GM23338 (cell line): ENCODE data around the gene TMEM167B. TPM values are rescaled to one million over a fixed set of nuclear protein-coding genes. Genes with fewer than 3 reads are reported as not detected.

Source experiments
- ATAC-seq: fragments of 200-7000 bp; cut with Tn5 transposase; 3 replicates; pipeline ENCODE4 v1.9.1; 2020
- DNase-seq: peaks from one replicate; pipeline ENCODE4 v3.0.0-alpha.2; 2015; ENCODE audit warnings: low spot score
- H2AFZ ChIP-seq: fragments of 200-600 bp; sonication (generic); 2 replicates; pipeline ENCODE4 v1.8.0; 2016; ENCODE audit warnings: antibody characterized with exemption, mild to moderate bottlenecking, moderate library complexity
- H3F3A ChIP-seq: fragments of 200-600 bp; sonication (generic); replicated peaks from 2 replicates; pipeline ENCODE4 v1.8.0; 2017; ENCODE audit warnings: antibody characterized with exemption, mixed run types, low read depth
- H3K27ac ChIP-seq: fragments of 200-600 bp; sonication (generic); 2 replicates; pipeline ENCODE4 v1.6.1; 2016; ENCODE audit warnings: low read depth
- H3K27me3 ChIP-seq: fragments of 200-600 bp; sonication (generic); 2 replicates; pipeline ENCODE4 v1.8.0; 2016; ENCODE audit warnings: mild to moderate bottlenecking, mixed run types, moderate library complexity; ENCODE audit not compliant: insufficient read depth
- H3K36me3 ChIP-seq: fragments of 200-600 bp; sonication (generic); 2 replicates; pipeline ENCODE4 v1.8.0; 2016; ENCODE audit warnings: mild to moderate bottlenecking; ENCODE audit not compliant: insufficient read depth
- H3K4me1 ChIP-seq: fragments of 200-600 bp; sonication (generic); 2 replicates; pipeline ENCODE4 v1.8.0; 2016; ENCODE audit warnings: mild to moderate bottlenecking, moderate library complexity; ENCODE audit not compliant: insufficient read depth
- H3K4me2 ChIP-seq: fragments of 200-600 bp; sonication (generic); 2 replicates; pipeline ENCODE4 v1.7.1; 2017; ENCODE audit warnings: mixed run types
- H3K4me3 ChIP-seq: fragments of 200-600 bp; sonication (generic); 2 replicates; pipeline ENCODE4 v1.6.1; 2016; ENCODE audit warnings: mixed run types
- H3K79me2 ChIP-seq: fragments of 200-600 bp; sonication (generic); replicated peaks from 2 replicates; pipeline ENCODE4 v1.8.0; 2017; ENCODE audit warnings: mild to moderate bottlenecking; ENCODE audit not compliant: insufficient read depth
- H3K9me2 ChIP-seq: fragments of 200-600 bp; sonication (generic); 2 replicates; pipeline ENCODE4 v1.8.0; 2017; ENCODE audit not compliant: insufficient read depth
- H4K20me1 ChIP-seq: fragments of 200-600 bp; sonication (generic); replicated peaks from 2 replicates; pipeline ENCODE4 v1.8.0; 2017; ENCODE audit warnings: mild to moderate bottlenecking; ENCODE audit not compliant: insufficient read depth
- H3K27ac Mint-ChIP-seq: 2 replicates; pipeline ENCODE4 v1.8.0; 2020; ENCODE audit warnings: inconsistent platforms, mild to moderate bottlenecking, moderate library complexity, mixed read lengths
- H3K27me3 Mint-ChIP-seq: 3 replicates; pipeline ENCODE4 v1.8.0; 2022; ENCODE audit warnings: low read depth, mild to moderate bottlenecking, moderate library complexity, mixed read lengths, inconsistent platforms; ENCODE audit not compliant: insufficient read depth, poor library complexity
- H3K36me3 Mint-ChIP-seq: 3 replicates; pipeline ENCODE4 v1.8.0; 2021; ENCODE audit warnings: low read depth, mild to moderate bottlenecking, inconsistent platforms, moderate library complexity, mixed read lengths
- H3K4me1 Mint-ChIP-seq: 3 replicates; pipeline ENCODE4 v1.8.0; 2020; ENCODE audit warnings: mild to moderate bottlenecking, inconsistent platforms, mixed read lengths
- H3K4me3 Mint-ChIP-seq: 3 replicates; pipeline ENCODE4 v1.8.0; 2021; ENCODE audit warnings: moderate library complexity, mild to moderate bottlenecking, inconsistent platforms, mixed read lengths
- H3K9me3 Mint-ChIP-seq: 3 replicates; pipeline ENCODE4 v1.8.0; 2020; ENCODE audit warnings: moderate library complexity, mild to moderate bottlenecking, inconsistent platforms, mixed read lengths
- CREB1 ChIP-seq: fragments of 250-450 bp; sonication (Bioruptor Pico); IDR thresholded peaks from 2 replicates; pipeline ENCODE4 v1.5.0; 2020; ENCODE audit warnings: low read depth, mild to moderate bottlenecking, moderate library complexity
- CTCF ChIP-seq, 2 experiments: fragments of 200-600 bp in 1 of 2; sonication (generic) in 1 of 2; conservative IDR thresholded peaks; 2 replicates each; pipeline versions ENCODE4 v1.5.1 to v1.6.1; 2016 to 2017; ENCODE audit warnings: antibody characterized with exemption in 2 of 2, low read depth in 2 of 2, mild to moderate bottlenecking in 2 of 2, moderate library complexity in 1 of 2
- ETS1 ChIP-seq: IDR thresholded peaks from 2 replicates; pipeline ENCODE4 v1.6.1; 2016; ENCODE audit warnings: antibody characterized with exemption
- EZH2 ChIP-seq: fragments of 200-600 bp; sonication (generic); IDR thresholded peaks from one replicate; pipeline ENCODE4 v1.8.0; 2017; ENCODE audit warnings: antibody characterized with exemption, mild to moderate bottlenecking, low read depth; ENCODE audit not compliant: unreplicated experiment
- EZH2phosphoT487 ChIP-seq: fragments of 200-600 bp; sonication (generic); IDR thresholded peaks from one replicate; pipeline ENCODE4 v1.8.1; 2018; ENCODE audit warnings: antibody characterized with exemption; ENCODE audit not compliant: unreplicated experiment
- JUNB ChIP-seq: IDR thresholded peaks from one replicate; pipeline ENCODE4 v1.6.1; 2016; ENCODE audit warnings: antibody characterized with exemption; ENCODE audit not compliant: unreplicated experiment
- NANOG ChIP-seq: IDR thresholded peaks from 2 replicates; pipeline ENCODE4 v1.6.1; 2016; ENCODE audit warnings: antibody characterized with exemption, borderline replicate concordance
- POLR2AphosphoS5 ChIP-seq: IDR thresholded peaks from 2 replicates; pipeline ENCODE4 v1.6.1; 2016; ENCODE audit warnings: antibody characterized with exemption, low read depth
- REST ChIP-seq: IDR thresholded peaks from one replicate; pipeline ENCODE4 v1.6.1; 2018; ENCODE audit warnings: antibody characterized with exemption; ENCODE audit not compliant: unreplicated experiment
- STAT1 ChIP-seq: IDR thresholded peaks from one replicate; pipeline ENCODE4 v1.6.1; 2016; ENCODE audit warnings: antibody characterized with exemption; ENCODE audit not compliant: unreplicated experiment
- ZNF114 ChIP-seq: fragments of 250-450 bp; sonication (Bioruptor Pico); IDR thresholded peaks from 2 replicates; pipeline ENCODE4 v1.5.0; 2020; ENCODE audit warnings: mild to moderate bottlenecking, moderate library complexity
- ZNF331 ChIP-seq: fragments of 250-450 bp; sonication (Bioruptor Pico); IDR thresholded peaks from 2 replicates; pipeline ENCODE4 v1.5.0; 2020; ENCODE audit warnings: low read depth, mild to moderate bottlenecking, moderate library complexity
- ZNF462 ChIP-seq: fragments of 250-450 bp; sonication (Bioruptor Pico); IDR thresholded peaks from 2 replicates; pipeline ENCODE4 v1.5.0; 2020; ENCODE audit warnings: mild to moderate bottlenecking, moderate library complexity
- polyA plus RNA-seq: library from polyadenylated mRNA; unstranded; fragments of >200 nt; fragmentation: Nextera tagmentation; extraction: Ambion mirVana; gene quantifications from 2 replicates; pipeline ENCODE4 v1.2.1, GENCODE V29; 2016
- total RNA-seq: library from RNA; depleted of rRNA; stranded (reverse); fragments of >200 nt; shearing (Covaris generic); gene quantifications from 2 replicates; pipeline ENCODE4 v1.2.3, GENCODE V29; 2014

Gene TMEM167B
- total and polyA plus RNA-seq, 2 experiments from 2014 or later, result 9.8 to 10.7 TPM

GRCh38 chr1:109133002-109133706, 42.6 kb downstream of the TMEM167B start:
- Histone ChIP-seq H3K27ac (no peak overlapping the region), H3K9me2 (no peaks in the 10 kb centered on the region), H3K4me2 (no peak overlapping the region), H3F3A (no peaks in the 10 kb centered on the region), H2AFZ (no peak overlapping the region), H3K79me2 (no peaks in the 10 kb centered on the region), H3K4me1 (no peaks in the 10 kb centered on the region), H3K36me3 (no peaks in the 10 kb centered on the region), H3K27me3 (no peaks in the 10 kb centered on the region), H3K4me3 (no peak overlapping the region), H4K20me1 (no peaks in the 10 kb centered on the region)
- no peak for ATAC-seq
- H3K4me1 Mint-ChIP-seq, result peaks cover 2% of the 10 kb centered on the region; the same call in 1 of the 3 replicates
- no peak for TF ChIP-seq EZH2
- TF ChIP-seq NANOG, result no peak
- TF ChIP-seq POLR2AphosphoS5, result no peak
- TF ChIP-seq JUNB, result no peak
- TF ChIP-seq CTCF (conservative IDR thresholded peaks at IDR 0.05; ENCODE audit: low read depth in 2 of 2), result no peak
- TF ChIP-seq REST, result no peak
- TF ChIP-seq STAT1, result no peak
- TF ChIP-seq EZH2phosphoT487, result no peak
- TF ChIP-seq CREB1 (CRISPR knock-in tag), result no peak
- no peak for TF ChIP-seq ZNF114 (CRISPR knock-in tag)
- TF ChIP-seq ZNF462 (CRISPR knock-in tag), result no peak
- no peak for TF ChIP-seq ETS1
- no peak for TF ChIP-seq ZNF331 (CRISPR knock-in tag)
- no peak overlapping the region for H3K4me3 Mint-ChIP-seq
- H3K27ac Mint-ChIP-seq, result no peak overlapping the region
- no peaks in the 10 kb centered on the region for H3K36me3 Mint-ChIP-seq
- peaks cover 1% of the 10 kb centered on the region for H3K27me3 Mint-ChIP-seq
- no peak for DNase-seq
- no peaks in the 10 kb centered on the region for H3K9me3 Mint-ChIP-seq
